Colonic mucosa (tissue), 4 donors: Measurements from ENCODE around the gene CTTN. TPM values are rescaled to one million over a fixed set of nuclear protein-coding genes. Genes with fewer than 3 reads are reported as not detected.

Experiments
- DNase-seq: peaks from one replicate; pipeline ENCODE4 v3.0.0-alpha.2; 2020
- H3K27ac ChIP-seq: fragments of 200-600 bp; one replicate; pipeline ENCODE4 v1.8.0; 2021
- H3K27me3 ChIP-seq: fragments of 200-600 bp; one replicate; pipeline ENCODE4 v1.8.0; 2021
- H3K36me3 ChIP-seq: fragments of 200-600 bp; one replicate; pipeline ENCODE4 v1.8.0; 2021
- H3K4me1 ChIP-seq: fragments of 200-600 bp; one replicate; pipeline ENCODE4 v1.8.0; 2021; ENCODE audit warnings: mild to moderate bottlenecking
- H3K4me3 ChIP-seq: fragments of 200-600 bp; one replicate; pipeline ENCODE4 v1.8.0; 2021
- H3K9ac ChIP-seq, 2 donors: one replicate each; pipeline ENCODE4 v1.7.0; 2013; ENCODE audit warnings: control low read depth in 2 of 2, low read depth in 2 of 2, low read length in 2 of 2
- H3K9me3 ChIP-seq: fragments of 200-600 bp; one replicate; pipeline ENCODE4 v1.8.0; 2021
- intact Hi-C: fragments of 100-400 bp; cut with DNase I; formaldehyde crosslinking; loops from one replicate; pipeline ENCODE4 v1.14.1; 2022
- total RNA-seq, 2 donors: library from RNA; stranded (reverse); fragmentation: NEBNext Ultra II Directional in 1 of 2; extraction: Animal tissue kit (Norgen Biotek cat#: 25700) in 1 of 2; gene quantifications; one replicate each; pipeline ENCODE4 v1.2.1, GENCODE V29; 2021
- TF ChIP-seq, protein P1 (sequence below): fragments of 200-600 bp; IDR thresholded peaks from one replicate; pipeline ENCODE4 v1.8.0; 2022; ENCODE audit warnings: antibody characterized with exemption, mild to moderate bottlenecking
- donor health status: healthy.
- donor health status: DM: no; HTN: no; CAD: no.
- donor health status: DM: no; HTN: no; CAD: no.

CTTN gene
- total RNA-seq, 2 donors from 2014 or later: 249 to 302 TPM

DNA sequence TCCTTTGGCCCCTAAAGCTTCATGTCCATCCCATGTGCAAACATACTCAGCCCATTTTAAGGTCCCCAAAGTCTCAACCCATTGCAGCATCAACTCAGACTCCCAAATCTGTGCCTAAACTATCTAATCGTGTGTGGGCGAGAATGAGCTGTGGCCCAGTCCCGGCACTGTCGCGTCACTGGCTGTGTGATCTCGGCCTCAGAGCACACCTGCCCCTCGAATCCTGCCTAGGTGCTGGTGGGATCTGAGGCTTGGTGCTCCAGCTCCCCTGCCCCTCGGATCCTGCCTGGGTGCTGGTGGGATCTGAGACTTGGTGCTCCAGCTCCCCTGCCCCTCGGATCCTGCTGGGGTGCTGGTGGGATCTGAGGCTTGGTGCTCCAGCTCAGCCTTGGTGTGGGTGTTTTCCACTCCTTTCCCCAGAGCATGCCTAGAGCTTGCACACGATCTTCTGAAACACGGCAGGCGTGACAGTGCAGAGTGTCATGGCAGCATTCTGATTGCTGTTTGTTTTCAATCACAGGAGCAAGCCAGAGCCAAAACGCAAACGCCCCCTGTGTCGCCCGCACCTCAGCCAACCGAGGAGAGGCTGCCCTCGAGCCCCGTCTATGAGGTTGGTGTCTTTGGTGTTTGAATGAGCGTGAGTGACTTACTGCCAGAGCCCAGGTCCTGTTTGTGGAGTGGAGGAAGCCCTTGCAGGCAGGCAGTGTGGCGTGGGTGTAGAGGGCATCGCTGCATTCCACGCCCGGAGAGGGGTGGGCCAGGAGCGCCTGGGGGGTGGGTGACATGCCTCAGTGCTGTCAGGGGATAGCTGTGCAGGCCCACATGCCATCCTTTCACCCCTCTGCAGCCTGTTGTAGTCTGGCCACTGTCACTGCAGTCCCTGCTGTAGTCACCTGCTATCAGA is 32.6 kb downstream of the CTTN start:
- H3K9me3 ChIP-seq: no peaks in the 10 kb centered on the region
- no peaks in the 10 kb centered on the region for H3K27me3 ChIP-seq
- H3K4me3 ChIP-seq: no peak overlapping the region
- H3K4me1 ChIP-seq: no peaks in the 10 kb centered on the region
- peaks cover 31% of the 10 kb centered on the region for H3K36me3 ChIP-seq
- no peak overlapping the region for H3K9ac ChIP-seq
- TF ChIP-seq, protein P1, sequence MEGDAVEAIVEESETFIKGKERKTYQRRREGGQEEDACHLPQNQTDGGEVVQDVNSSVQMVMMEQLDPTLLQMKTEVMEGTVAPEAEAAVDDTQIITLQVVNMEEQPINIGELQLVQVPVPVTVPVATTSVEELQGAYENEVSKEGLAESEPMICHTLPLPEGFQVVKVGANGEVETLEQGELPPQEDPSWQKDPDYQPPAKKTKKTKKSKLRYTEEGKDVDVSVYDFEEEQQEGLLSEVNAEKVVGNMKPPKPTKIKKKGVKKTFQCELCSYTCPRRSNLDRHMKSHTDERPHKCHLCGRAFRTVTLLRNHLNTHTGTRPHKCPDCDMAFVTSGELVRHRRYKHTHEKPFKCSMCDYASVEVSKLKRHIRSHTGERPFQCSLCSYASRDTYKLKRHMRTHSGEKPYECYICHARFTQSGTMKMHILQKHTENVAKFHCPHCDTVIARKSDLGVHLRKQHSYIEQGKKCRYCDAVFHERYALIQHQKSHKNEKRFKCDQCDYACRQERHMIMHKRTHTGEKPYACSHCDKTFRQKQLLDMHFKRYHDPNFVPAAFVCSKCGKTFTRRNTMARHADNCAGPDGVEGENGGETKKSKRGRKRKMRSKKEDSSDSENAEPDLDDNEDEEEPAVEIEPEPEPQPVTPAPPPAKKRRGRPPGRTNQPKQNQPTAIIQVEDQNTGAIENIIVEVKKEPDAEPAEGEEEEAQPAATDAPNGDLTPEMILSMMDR: no peak
- no peak overlapping the region for H3K27ac ChIP-seq
- DNase-seq: no peak
- intact Hi-C loops: no loop called here

DNA sequence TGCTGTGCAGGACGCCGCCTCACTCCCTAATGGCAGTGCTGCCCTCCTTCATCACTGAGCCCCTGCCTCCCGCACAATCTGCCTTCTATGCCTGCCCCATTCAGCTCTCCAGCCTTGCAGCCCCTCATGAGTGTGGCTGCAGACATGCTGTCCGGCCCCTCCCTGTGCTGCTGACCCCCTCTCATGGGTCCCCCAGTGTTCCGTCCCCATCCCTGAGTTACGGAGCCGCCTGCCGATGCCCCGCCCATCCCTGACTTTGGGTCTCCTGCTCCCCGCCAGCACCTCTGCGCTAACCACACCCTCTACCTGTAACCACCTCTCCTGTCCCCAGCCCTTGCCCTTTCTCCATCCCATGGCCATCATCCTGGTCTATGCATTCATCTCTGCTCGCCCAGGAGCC is 33.3 kb downstream of the CTTN start:
- Histone ChIP-seq H3K27ac (no peak overlapping the region), H3K4me3 (no peak overlapping the region), H3K9me3 (no peaks in the 10 kb centered on the region), H3K27me3 (no peaks in the 10 kb centered on the region), H3K4me1 (no peaks in the 10 kb centered on the region), H3K36me3 (peaks cover 34% of the 10 kb centered on the region), H3K9ac (no peak overlapping the region)
- intact Hi-C loops: no loop called here
- TF ChIP-seq, protein P1: no peak
- no peak for DNase-seq

DNA sequence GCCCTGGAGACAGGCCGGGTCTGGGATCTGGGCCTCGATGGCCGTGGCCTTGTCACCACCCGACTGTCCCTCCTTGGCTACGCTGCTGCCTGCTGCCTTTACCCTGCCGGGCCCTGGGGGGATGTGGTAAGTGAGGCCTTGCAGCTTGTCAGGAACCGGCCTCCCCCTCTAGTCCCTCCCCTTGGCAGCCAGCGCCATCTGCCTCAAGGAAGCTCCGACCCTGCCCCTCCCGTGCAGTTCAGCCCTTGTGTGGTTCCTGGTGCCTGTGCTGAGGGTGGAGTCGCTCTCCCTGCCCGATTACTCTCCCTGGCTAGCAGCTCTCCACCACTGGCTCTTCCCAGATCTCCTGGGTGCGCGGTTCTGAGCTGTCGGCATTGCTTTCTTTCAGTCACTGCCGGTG is 33.7 kb downstream of the CTTN start:
- Histone ChIP-seq H3K9ac (no peak overlapping the region), H3K4me3 (no peak overlapping the region), H3K9me3 (no peaks in the 10 kb centered on the region), H3K27ac (no peak overlapping the region), H3K27me3 (no peaks in the 10 kb centered on the region), H3K36me3 (peaks cover 34% of the 10 kb centered on the region), H3K4me1 (no peaks in the 10 kb centered on the region)
- intact Hi-C loops: no loop called here
- TF ChIP-seq, protein P1: no peak
- DNase-seq: no peak

- Histone ChIP-seq H3K27ac (no peak overlapping the region), H3K9me3 (no peaks in the 10 kb centered on the region), H3K27me3 (no peaks in the 10 kb centered on the region), H3K9ac (no peak overlapping the region), H3K4me1 (no peaks in the 10 kb centered on the region), H3K36me3 (peaks cover 34% of the 10 kb centered on the region), H3K4me3 (no peak overlapping the region)
- intact Hi-C loops: no loop called here
- TF ChIP-seq, protein P1: no peak
- DNase-seq: no peak
Measured at GRCh38 chr11:70432580-70432979, 34.3 kb downstream of the CTTN start.

DNA sequence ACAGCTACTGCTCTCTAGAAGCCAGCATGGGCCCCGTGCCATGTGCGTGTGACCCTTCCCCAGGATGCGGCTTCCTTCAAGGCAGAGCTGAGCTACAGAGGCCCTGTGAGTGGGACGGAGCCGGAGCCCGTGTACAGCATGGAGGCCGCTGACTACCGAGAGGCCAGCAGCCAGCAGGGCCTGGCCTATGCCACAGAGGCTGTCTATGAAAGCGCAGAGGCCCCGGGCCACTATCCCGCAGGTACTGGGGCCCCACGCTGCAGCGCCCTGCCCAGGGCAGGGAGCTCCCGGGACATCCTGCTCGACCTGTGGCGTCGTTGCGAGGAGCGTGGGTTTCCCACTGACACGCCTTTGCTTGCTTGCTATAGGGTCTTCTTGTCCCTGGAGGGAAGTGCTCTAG is 34.7 kb downstream of the CTTN start:
- Histone ChIP-seq H3K27ac (no peak overlapping the region), H3K9me3 (no peaks in the 10 kb centered on the region), H3K4me1 (no peaks in the 10 kb centered on the region), H3K4me3 (no peak overlapping the region), H3K9ac (no peak overlapping the region), H3K27me3 (no peaks in the 10 kb centered on the region), H3K36me3 (peaks cover 34% of the 10 kb centered on the region)
- TF ChIP-seq, protein P1: no peak
- intact Hi-C loops: no loop called here
- no peak for DNase-seq
